Measurements from ENCODE around the gene WDFY3. TPM values are rescaled to one million over a fixed set of nuclear protein-coding genes. Genes with fewer than 3 reads are reported as not detected.

WDFY3 gene
- total RNA-seq, 1 donor from 2014 or later = 0.75 TPM

DNA sequence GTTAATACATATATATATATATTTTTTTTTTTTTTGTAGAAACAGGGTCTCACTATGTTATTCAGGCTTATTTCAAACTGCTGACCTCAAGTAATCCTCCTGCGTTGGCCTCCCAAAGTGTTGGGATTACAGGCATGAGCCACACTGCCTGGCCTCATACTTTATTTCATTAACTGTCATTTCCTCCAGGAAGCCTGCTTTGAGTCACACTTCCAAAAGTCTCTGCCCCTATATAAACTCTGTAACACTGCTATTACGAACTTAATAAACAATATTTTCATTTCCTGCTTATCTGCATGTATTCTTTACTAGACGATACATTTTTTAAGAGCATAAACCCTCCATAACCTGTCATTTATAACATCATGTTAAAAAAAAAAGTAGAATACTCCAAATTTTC lies 167.2 kb downstream of the WDFY3 start:
- Mint-ChIP-seq H3K27ac (no peak overlapping the region), H3K9me3 (no peaks in the 10 kb centered on the region), H3K36me3 (ENCODE audit: low read depth) (no peaks in the 10 kb centered on the region), H3K4me3 (no peak overlapping the region), H3K4me1 (no peaks in the 10 kb centered on the region), H3K27me3 (no peaks in the 10 kb centered on the region)
- no peak for DNase-seq
- intact Hi-C loops (cut with micrococcal nuclease) = no loop called here

DNA sequence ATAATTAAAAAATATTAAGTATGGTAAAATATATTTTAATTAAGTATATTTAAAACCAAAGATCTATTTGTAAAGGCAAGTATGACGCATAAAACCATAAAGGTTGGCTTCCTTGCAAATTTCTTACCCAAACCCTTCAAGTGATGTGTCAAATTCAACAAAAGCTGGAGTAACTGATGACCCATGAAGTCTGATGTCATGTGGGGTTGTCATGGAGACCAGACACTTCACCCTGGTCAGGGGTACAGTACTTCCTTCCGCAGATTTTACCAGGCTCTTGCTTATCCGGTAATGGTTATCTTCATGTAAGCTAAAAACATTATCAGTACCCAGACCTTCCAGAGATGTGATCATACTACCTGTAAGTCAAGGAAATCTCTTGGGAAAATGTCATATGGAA lies 170.1 kb downstream of the WDFY3 start:
- Mint-ChIP-seq H3K4me3 (no peak overlapping the region), H3K27me3 (no peaks in the 10 kb centered on the region), H3K36me3 (ENCODE audit: low read depth) (no peaks in the 10 kb centered on the region), H3K27ac (no peak overlapping the region), H3K9me3 (no peaks in the 10 kb centered on the region), H3K4me1 (no peaks in the 10 kb centered on the region)
- intact Hi-C loops (cut with micrococcal nuclease) = no loop called here
- no peak for DNase-seq

DNA sequence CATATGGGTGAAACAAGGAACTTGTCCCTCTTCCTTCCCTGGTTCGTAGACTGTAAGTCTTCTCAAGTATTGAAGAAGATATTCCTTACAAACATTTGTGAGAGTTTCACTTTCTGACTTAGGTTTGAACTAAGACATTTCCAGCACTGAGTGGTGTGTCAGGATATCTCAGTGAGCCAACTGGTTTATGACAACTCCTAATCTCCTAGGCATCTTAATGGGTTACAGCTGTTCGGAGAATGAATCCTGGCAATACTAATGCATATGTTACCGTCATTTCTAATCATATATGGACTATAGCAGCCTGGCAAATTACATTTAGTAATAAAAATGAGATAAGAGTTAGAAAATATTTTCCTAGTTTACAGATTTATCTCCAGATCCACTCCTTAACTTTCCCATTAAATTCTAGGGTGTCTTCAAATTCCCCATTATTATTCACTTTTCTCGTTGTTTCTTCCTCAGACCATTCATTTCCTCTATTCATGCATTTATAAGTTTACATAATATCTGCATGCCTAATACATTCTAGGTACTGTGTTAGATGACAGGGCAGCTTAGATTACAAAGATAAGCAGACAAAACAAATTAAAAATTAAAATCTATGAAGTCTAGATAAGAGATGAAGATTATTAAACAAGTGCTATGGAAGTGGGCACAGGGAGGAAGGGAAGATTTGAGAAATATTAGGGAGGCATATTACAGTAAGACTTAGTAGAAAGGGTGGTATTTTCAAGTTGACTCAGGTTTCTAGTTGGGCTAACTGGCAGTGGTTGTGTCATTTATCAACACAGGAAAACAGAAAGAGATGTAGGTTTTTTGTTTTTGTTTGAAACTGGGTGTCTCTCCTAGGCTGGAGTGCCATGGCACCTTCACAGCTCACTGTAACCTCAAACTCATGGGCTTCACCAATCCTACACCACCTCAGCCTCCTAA lies 173.9 kb downstream of the WDFY3 start:
- Mint-ChIP-seq H3K4me3 (no peak overlapping the region), H3K4me1 (no peaks in the 10 kb centered on the region), H3K27ac (no peak overlapping the region), H3K27me3 (no peaks in the 10 kb centered on the region), H3K9me3 (no peaks in the 10 kb centered on the region), H3K36me3 (ENCODE audit: low read depth) (no peaks in the 10 kb centered on the region)
- intact Hi-C loops (cut with micrococcal nuclease) = no loop called here
- DNase-seq = no peak

DNA sequence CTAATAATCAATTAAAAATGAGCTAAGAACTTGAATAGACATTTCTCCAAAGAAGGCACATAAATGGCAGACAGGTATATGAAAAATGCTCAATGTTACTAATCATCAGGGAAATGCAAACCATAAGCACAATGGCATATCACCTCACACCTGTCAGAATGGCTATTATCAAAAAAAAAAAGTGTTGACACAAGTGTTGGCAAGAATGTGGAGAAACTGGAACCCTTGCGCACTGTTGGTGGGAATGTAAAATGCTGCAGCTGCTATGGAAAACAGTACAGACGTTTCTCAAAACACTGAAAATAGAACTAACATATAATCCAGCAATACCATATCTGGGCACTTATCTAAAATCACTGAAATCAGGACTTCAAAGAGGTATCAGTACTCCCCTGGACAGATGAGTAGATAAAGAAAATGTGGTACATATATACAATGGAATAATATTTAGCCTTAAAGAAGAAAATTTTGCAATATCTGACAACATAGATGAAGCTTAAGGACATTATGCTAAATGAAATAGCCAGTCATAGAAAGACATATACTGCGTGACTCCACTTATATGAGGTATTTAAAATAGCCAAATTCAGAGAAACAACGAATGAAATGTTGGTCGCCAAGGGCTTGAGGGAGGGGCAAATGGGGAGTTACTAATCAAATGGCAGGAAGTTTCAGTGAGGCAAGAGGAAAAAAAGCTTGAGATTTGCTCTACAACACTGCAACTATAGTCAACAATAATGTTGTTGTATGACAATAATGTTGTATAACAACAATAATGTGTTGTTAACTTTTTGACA lies 175.5 kb downstream of the WDFY3 start:
- H3K4me3 Mint-ChIP-seq = no peak overlapping the region
- no peak overlapping the region for H3K27ac Mint-ChIP-seq
- H3K36me3 Mint-ChIP-seq (ENCODE audit: low read depth) = no peaks in the 10 kb centered on the region
- H3K4me1 Mint-ChIP-seq = no peaks in the 10 kb centered on the region
- no peaks in the 10 kb centered on the region for H3K27me3 Mint-ChIP-seq
- intact Hi-C loops (cut with micrococcal nuclease) = no loop called here
- no peaks in the 10 kb centered on the region for H3K9me3 Mint-ChIP-seq
- no peak for DNase-seq

DNA sequence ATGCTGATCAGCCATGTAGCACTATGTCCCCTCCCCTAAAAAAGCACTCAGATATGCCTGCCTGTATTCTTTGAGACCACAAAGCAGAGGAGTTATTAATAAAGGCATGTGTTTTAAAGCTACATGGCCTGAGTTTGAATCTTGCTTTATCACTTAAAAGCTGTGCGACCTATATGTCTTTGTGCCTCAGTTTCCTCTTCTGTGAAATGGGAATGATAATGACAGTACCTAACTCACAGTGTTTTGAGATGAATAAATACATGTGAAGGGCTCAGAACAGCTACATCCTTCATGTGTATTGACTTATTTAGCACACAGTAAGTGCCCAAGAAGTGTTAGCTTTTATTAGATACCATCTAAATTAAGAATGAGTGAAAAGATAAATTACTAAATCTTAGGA lies 180.0 kb downstream of the WDFY3 start:
- intact Hi-C loops (cut with micrococcal nuclease) = no loop called here
- Mint-ChIP-seq H3K36me3 (ENCODE audit: low read depth) (no peaks in the 10 kb centered on the region), H3K27me3 (no peaks in the 10 kb centered on the region), H3K4me3 (no peak overlapping the region), H3K27ac (no peak overlapping the region), H3K4me1 (no peaks in the 10 kb centered on the region), H3K9me3 (no peaks in the 10 kb centered on the region)
- DNase-seq = no peak

DNA sequence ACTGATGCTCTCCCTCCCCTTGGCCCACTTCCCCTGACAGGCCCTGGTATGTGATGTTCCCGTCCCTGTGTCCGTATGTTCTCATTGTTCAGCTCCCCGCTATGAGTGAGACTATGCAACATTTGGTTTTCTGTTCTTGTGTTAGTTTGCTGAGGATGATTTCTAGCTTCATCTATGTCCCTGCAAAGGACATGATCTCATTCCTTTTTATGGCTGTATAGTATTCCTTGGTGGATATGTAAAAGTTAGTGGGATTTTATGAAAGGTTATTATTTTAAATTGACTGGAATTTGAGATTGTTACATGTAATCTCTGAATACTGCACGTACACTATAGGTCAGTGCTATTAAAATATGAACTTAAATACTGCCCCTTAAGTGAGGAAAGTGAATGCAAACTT lies 184.0 kb downstream of the WDFY3 start:
- Mint-ChIP-seq H3K36me3 (ENCODE audit: low read depth) (no peaks in the 10 kb centered on the region), H3K27ac (no peak overlapping the region), H3K4me3 (no peak overlapping the region), H3K9me3 (no peaks in the 10 kb centered on the region), H3K4me1 (no peaks in the 10 kb centered on the region), H3K27me3 (no peaks in the 10 kb centered on the region)
- intact Hi-C loops (cut with micrococcal nuclease) = no loop called here
- no peak for DNase-seq

DNA sequence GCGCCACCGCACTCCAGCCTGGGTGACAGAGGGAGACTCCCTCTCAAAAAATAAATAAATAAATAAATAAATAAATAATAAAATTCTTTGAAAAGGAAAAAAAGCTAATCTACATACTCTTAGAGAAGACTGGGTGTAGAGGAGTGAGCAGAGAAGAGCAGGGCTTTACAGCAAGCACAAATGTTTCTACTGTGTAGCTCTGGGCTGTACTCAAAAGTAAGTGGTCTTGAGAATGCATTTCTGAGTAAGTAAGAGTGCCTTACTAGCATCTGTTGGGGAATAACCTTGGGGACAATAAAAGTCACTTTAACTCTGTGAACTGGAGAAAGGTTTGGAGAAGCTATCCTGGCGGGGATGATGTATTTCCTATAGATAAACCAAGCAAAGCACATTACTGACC lies 185.8 kb downstream of the WDFY3 start:
- Mint-ChIP-seq H3K9me3 (no peaks in the 10 kb centered on the region), H3K27me3 (no peaks in the 10 kb centered on the region), H3K27ac (no peak overlapping the region), H3K4me3 (no peak overlapping the region), H3K4me1 (no peaks in the 10 kb centered on the region), H3K36me3 (ENCODE audit: low read depth) (no peaks in the 10 kb centered on the region)
- intact Hi-C loops (cut with micrococcal nuclease) = no loop called here
- DNase-seq = no peak

DNA sequence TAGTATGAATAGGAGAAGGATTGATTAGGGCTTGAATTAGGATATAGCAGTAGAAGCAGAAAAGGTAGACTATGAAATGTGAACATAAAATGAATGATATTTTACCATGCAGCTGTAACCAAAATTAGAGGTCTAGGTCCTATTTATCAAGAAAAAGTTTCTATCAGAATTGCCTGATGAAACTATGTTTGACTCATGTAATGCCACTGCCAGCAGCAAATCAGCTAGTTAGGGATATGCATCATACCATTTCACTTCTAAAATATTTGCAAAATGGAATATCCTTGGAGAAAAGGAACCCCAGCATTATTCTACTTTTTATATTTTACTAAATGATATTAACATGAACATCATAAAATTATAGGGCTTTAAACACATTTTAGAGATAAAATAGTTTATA lies 188.4 kb downstream of the WDFY3 start:
- no peak overlapping the region for H3K4me3 Mint-ChIP-seq
- H3K27ac Mint-ChIP-seq = no peak overlapping the region
- H3K36me3 Mint-ChIP-seq (ENCODE audit: low read depth) = no peaks in the 10 kb centered on the region
- H3K9me3 Mint-ChIP-seq = no peaks in the 10 kb centered on the region
- intact Hi-C loops (cut with micrococcal nuclease) = no loop called here
- DNase-seq = no peak
- H3K27me3 Mint-ChIP-seq = no peaks in the 10 kb centered on the region
- H3K4me1 Mint-ChIP-seq = no peaks in the 10 kb centered on the region

DNA sequence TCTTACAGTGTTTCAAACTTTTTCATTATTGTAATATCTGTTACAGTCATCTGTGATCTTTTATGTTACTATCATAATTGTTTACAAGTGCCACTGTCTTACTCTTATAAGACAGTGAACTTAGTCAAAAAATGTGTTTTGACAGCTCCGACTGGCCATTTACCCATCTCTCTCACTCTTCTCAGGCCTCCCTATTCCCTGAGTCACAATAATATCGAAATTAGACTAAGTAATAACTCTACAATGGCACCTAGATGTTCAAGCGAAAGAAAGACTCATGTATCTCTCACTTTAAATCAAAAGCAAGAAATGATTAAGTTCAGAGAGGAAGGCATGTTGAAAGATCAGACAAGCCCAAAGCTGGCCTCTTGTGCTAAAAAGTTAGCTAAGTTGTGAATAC lies 199.3 kb downstream of the WDFY3 start:
- H3K27me3 Mint-ChIP-seq = peaks cover 2% of the 10 kb centered on the region
- no peak overlapping the region for H3K27ac Mint-ChIP-seq
- no peak for DNase-seq
- no peaks in the 10 kb centered on the region for H3K9me3 Mint-ChIP-seq
- intact Hi-C loops (cut with micrococcal nuclease) = no loop called here
- H3K4me3 Mint-ChIP-seq = no peak overlapping the region
- no peaks in the 10 kb centered on the region for H3K36me3 Mint-ChIP-seq (ENCODE audit: low read depth)
- H3K4me1 Mint-ChIP-seq = no peaks in the 10 kb centered on the region

DNA sequence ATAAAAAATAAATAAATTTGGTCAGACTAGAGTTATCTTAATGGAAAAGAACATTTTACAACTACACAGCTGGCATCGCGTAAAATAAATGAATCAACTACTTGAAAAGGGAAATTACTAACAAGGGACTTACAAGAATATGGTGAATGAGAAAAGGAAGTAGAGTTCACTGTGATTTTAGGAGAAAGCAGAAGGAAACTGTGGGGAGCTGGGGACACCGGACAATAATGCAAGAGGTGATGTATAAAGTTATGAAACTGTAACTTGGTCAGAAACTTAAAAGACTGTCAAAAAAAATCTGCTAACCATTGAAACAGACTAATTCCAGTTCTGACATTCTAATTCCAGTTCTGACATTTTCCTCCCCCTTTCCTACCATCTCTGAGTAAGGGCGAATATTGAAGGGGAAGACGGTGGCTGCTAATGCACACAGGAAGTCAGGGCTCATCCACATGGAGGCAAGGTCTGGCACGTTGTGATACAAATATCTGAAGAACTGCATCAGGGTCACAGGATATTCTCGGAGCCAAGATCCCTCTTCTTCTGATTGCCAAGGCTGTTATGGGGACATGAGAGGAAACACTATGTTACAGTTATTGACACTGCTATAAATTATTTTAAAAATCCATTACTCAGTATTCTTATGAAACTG lies 213.0 kb downstream of the WDFY3 start:
- no peak overlapping the region for H3K4me3 Mint-ChIP-seq
- H3K27me3 Mint-ChIP-seq = no peaks in the 10 kb centered on the region
- no peak overlapping the region for H3K27ac Mint-ChIP-seq
- no peaks in the 10 kb centered on the region for H3K4me1 Mint-ChIP-seq
- H3K36me3 Mint-ChIP-seq (ENCODE audit: low read depth) = no peaks in the 10 kb centered on the region
- H3K9me3 Mint-ChIP-seq = no peaks in the 10 kb centered on the region
- intact Hi-C loops (cut with micrococcal nuclease) = loop anchor here (5.0 kb wide), 1 partner anchor 214 kb away; the partner anchor contains the start of gene WDFY3
- no peak for DNase-seq

DNA sequence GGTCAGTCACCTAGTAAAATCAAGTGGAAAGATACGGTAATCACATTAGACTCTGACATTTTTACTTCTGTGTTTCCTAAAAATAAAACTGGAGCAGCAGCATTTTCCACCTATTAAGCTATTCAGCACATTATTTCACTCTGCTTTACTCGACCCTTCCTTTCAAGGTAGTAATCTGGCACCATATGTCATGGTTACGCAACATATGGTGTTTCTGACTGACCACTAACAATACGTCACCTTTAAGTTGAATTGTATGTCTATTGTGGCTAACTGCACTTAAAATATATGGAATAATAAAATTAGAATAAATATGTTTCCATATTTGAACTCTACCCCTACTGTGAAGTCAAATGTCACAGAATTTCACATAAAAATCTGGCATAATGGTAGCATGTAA lies 214.8 kb downstream of the WDFY3 start:
- no peaks in the 10 kb centered on the region for H3K36me3 Mint-ChIP-seq (ENCODE audit: low read depth)
- H3K9me3 Mint-ChIP-seq = no peaks in the 10 kb centered on the region
- H3K4me3 Mint-ChIP-seq = no peak overlapping the region
- no peak overlapping the region for H3K27ac Mint-ChIP-seq
- H3K4me1 Mint-ChIP-seq = no peaks in the 10 kb centered on the region
- no peak for DNase-seq
- intact Hi-C loops (cut with micrococcal nuclease) = loop anchor here (5.0 kb wide), 1 partner anchor 216 kb away; the partner anchor contains the start of gene WDFY3
- peaks cover 2% of the 10 kb centered on the region for H3K27me3 Mint-ChIP-seq

DNA sequence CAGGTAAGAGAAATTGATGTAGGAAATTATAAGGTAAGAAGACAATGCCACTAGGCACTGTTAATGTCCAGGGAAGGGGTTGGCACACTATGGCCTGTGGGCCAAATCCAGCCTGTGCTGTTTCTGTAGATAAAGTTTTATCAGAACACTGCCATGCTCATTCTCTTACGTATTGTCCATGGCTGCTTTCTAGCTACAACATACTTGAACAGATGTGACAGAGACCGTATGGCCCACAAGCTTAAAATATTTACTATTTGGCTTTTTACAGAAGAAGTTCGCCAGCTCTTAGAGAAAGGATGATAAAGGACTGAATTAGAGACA lies 215.6 kb downstream of the WDFY3 start:
- H3K27me3 Mint-ChIP-seq = peaks cover 2% of the 10 kb centered on the region
- H3K4me1 Mint-ChIP-seq = no peaks in the 10 kb centered on the region
- no peak overlapping the region for H3K27ac Mint-ChIP-seq
- intact Hi-C loops (cut with micrococcal nuclease) = loop anchor here (5.0 kb wide), 1 partner anchor 216 kb away; the partner anchor contains the start of gene WDFY3
- no peak overlapping the region for H3K4me3 Mint-ChIP-seq
- H3K9me3 Mint-ChIP-seq = no peaks in the 10 kb centered on the region
- DNase-seq = no peak
- no peaks in the 10 kb centered on the region for H3K36me3 Mint-ChIP-seq (ENCODE audit: low read depth)

DNA sequence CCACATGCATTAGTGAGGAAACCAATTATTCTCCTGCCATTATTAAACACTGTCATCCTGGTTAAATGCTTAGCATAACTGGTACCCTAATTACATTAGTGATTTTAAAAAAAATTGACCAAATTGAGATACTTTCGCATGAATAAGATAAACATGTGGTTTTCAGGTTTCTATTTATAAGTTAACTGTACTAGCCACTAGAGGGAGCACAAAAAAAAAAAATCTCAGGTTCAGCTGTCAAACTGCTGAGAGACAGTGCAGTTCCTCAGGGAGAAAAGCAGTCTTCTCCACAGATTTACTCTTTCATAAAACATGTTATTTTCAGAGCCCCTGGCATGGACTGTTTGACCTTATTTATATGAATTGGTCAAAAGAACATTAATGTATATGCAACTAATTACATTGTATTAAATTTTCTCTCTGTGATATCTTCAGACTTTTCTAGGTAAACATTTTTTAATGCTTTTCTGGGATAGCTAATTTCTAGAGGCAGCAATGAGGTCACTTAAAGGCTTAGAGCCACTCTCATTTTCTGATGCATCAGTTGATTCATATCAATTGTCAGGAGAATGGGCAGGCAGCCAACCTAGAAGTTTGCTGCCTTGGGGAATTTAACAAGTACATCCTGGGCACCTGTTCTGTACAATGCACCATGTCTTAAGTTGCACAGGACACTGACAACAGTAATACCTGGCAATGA lies 216.1 kb downstream of the WDFY3 start:
- no peak for DNase-seq
- Mint-ChIP-seq H3K9me3 (no peaks in the 10 kb centered on the region), H3K36me3 (ENCODE audit: low read depth) (no peaks in the 10 kb centered on the region), H3K4me1 (no peaks in the 10 kb centered on the region), H3K27ac (no peak overlapping the region), H3K4me3 (no peak overlapping the region), H3K27me3 (peaks cover 2% of the 10 kb centered on the region)
- intact Hi-C loops (cut with micrococcal nuclease) = loop anchor here (5.0 kb wide), 1 partner anchor 217 kb away; the partner anchor contains the start of gene WDFY3

Measured in activated CD4-positive, alpha-beta T cell treated with anti-CD3 and anti-CD28 coated beads, Interleukin-2, amount 10 ng/mL, durations not matched to agents 24 days and 14 days (primary cell).